ENCODE data around the gene LKAAEAR1. TPM values are rescaled to one million over a fixed set of nuclear protein-coding genes. Genes with fewer than 3 reads are reported as not detected.

Gene LKAAEAR1
- total and polyA plus RNA-seq, 2 of the 4 experiments (the other 2 are of a cell fraction) = 0.21 TPM; not detected in 1

- CTCF ChIA-PET = interaction anchor here (0.7 kb wide), 1 partner anchor 25 kb away, joined by 3 read pairs; no protein-coding TSS in a partner anchor
- in situ Hi-C loops (cut with MboI; ENCODE audit: low sequenced_read_pairs) = no loop called here
- 40% methylated on average over 1 of the region's 11 CpGs; no CpG with 5 or more reads in 1 of the 2 experiments for WGBS, 2 experiments (ENCODE audit: extremely low coverage in 2 of 2, insufficient read length in 1 of 2)
Observed at GRCh38 chr20:64086801-64087200, 2.6 kb upstream of the LKAAEAR1 start.

More at GRCh38 chr20:64086801-64087200, 2.6 kb upstream of the LKAAEAR1 start:
- Histone ChIP-seq H4K8ac (ENCODE audit: low read depth in 2 of 2, low read length in 2 of 2) (no peak overlapping the region), H4K20me1 (ENCODE audit: insufficient read depth, low read length) (peaks cover 13% of the 10 kb centered on the region), H3K4me1 (ENCODE audit: control insufficient read depth, insufficient read depth, low read length) (peaks cover 6% of the 10 kb centered on the region; the same call in 1 of the 2 replicates), H3K27me3 (ENCODE audit: control insufficient read depth, insufficient read depth, low read length) (peaks cover 61% of the 10 kb centered on the region), H2BK5ac (ENCODE audit: low read depth, low read length, poor library complexity, severe bottlenecking) (no peak overlapping the region), H2AK9ac (replicated peaks; ENCODE audit: low read depth, low read length, poor library complexity) (no peak overlapping the region), H3K23ac (ENCODE audit: low read depth, low read length) (no peak overlapping the region), H2AFZ (replicated peaks; ENCODE audit: low read length, poor library complexity) (peak overlapping the region; percentile 51), H4K91ac (ENCODE audit: insufficient read depth, low read depth, low read length) (no peak overlapping the region), H4K5ac (ENCODE audit: low read depth, low read length) (no peak overlapping the region), H3K9me3 (ENCODE audit: control insufficient read depth, insufficient read depth, low read length) (peaks cover 8% of the 10 kb centered on the region; the same call in 1 of the 2 replicates), H3K79me1 (ENCODE audit: low read depth in 1 of 2, low read length in 2 of 2) (no peaks in the 10 kb centered on the region), H2AK5ac (ENCODE audit: low read depth, low read length) (no peak overlapping the region), H2BK120ac (ENCODE audit: low read depth, low read length) (no peak overlapping the region), H3K9me1 (ENCODE audit: insufficient read depth, low read length) (no peaks in the 10 kb centered on the region), H2BK15ac (ENCODE audit: low read depth, low read length) (no peak overlapping the region), H3K27ac (ENCODE audit: insufficient read depth, low read length) (no peak overlapping the region), H3K56ac (ENCODE audit: extremely low read depth, insufficient read depth, low read length) (no peak overlapping the region), H3K18ac (ENCODE audit: low read depth, low read length) (no peak overlapping the region), H2BK20ac (ENCODE audit: low read depth, low read length) (no peak overlapping the region), H3K14ac (replicated peaks; ENCODE audit: low read depth, low read length) (no peak overlapping the region), H3K4me3 (ENCODE audit: insufficient read depth, low read depth, low read length) (no peak overlapping the region), H3K4me2 (ENCODE audit: low read depth, low read length) (no peak overlapping the region), H3K4ac (ENCODE audit: low read depth, low read length) (no peak overlapping the region), H3K36me3 (ENCODE audit: control insufficient read depth, insufficient read depth, low read length) (no peaks in the 10 kb centered on the region), H3K9ac (ENCODE audit: low read depth, low read length) (no peak overlapping the region)
- ATAC-seq (ENCODE audit: low read depth) (no peak), DNase-seq (no peak)
- POLR2A ChIA-PET (ENCODE audit: unreplicated experiment) = no interaction called here
- no TSS peak for BruUV-seq (replicated peaks)
- TF ChIP-seq NFE2L2 (IDR thresholded peaks at IDR 0.05; ENCODE audit: low read depth, low read length) = no peak
- no peak for TF ChIP-seq CTCF (conservative IDR thresholded peaks at IDR 0.05; ENCODE audit: low read depth, low read length)
- no peak for TF ChIP-seq MAFK (IDR thresholded peaks at IDR 0.05; ENCODE audit: low read depth, low read length)
- no peak for TF ChIP-seq BHLHE40 (IDR thresholded peaks at IDR 0.05; ENCODE audit: low read depth, low read length)
- TF ChIP-seq RCOR1 (IDR thresholded peaks at IDR 0.05; ENCODE audit: insufficient replicate concordance, low read length) = no peak
- no peak for TF ChIP-seq CEBPB (IDR thresholded peaks at IDR 0.05; ENCODE audit: low read depth, low read length)
- no peak for TF ChIP-seq USF2 (IDR thresholded peaks at IDR 0.05; ENCODE audit: low read depth, low read length)
- no peak for TF ChIP-seq MXI1 (IDR thresholded peaks at IDR 0.05; ENCODE audit: borderline replicate concordance, low read depth, low read length)
- no peak for TF ChIP-seq RFX5 (IDR thresholded peaks at IDR 0.05; ENCODE audit: low read depth, low read length)
- TF ChIP-seq POLR2A (IDR thresholded peaks at IDR 0.05; ENCODE audit: low read depth, low read length) = no peak
- TF ChIP-seq CHD1 (IDR thresholded peaks at IDR 0.05; ENCODE audit: low read depth, low read length) = no peak
- TF ChIP-seq MAZ (IDR thresholded peaks at IDR 0.05; ENCODE audit: borderline replicate concordance, low read depth, low read length) = no peak
- no peak for TF ChIP-seq RAD21 (IDR thresholded peaks at IDR 0.05; ENCODE audit: low read length)
- no peak for TF ChIP-seq FOS (IDR thresholded peaks at IDR 0.05; ENCODE audit: low read depth, low read length)
- TF ChIP-seq SMC3 (IDR thresholded peaks at IDR 0.05; ENCODE audit: low read depth, low read length) = no peak
- no peak for TF ChIP-seq ELK1 (IDR thresholded peaks at IDR 0.05; ENCODE audit: borderline replicate concordance, low read depth, low read length)
- dilution Hi-C loops (cut with HindIII; ENCODE audit: low sequenced_read_pairs, unreplicated experiment) (no loop called here), intact Hi-C loops (cut with micrococcal nuclease) (no loop called here)
